Measurements from ENCODE around the gene TRPM3.

Gene TRPM3

GRCh38 chr9:70610287-70610644 lies 511.2 kb downstream of the TRPM3 start:
- Mint-ChIP-seq H3K9me3 (no peaks in the 10 kb centered on the region), H3K27me3 (no peaks in the 10 kb centered on the region), H3K27ac (ENCODE audit: low read depth) (no peak overlapping the region), H3K4me1 (peaks cover 12% of the 10 kb centered on the region), H3K4me3 (no peak overlapping the region), H3K36me3 (ENCODE audit: insufficient read depth) (peaks cover 2% of the 10 kb centered on the region)
- DNase-seq (ENCODE audit: low spot score in 2 of 2) (no peak), ATAC-seq (replicated peaks; ENCODE audit: extremely low read depth, poor library complexity, severe bottlenecking) (peak; percentile 32)

GRCh38 chr9:70609542-70610286 lies 511.7 kb downstream of the TRPM3 start:
- Mint-ChIP-seq H3K9me3 (no peaks in the 10 kb centered on the region), H3K4me1 (peaks cover 12% of the 10 kb centered on the region), H3K27ac (ENCODE audit: low read depth) (no peak overlapping the region), H3K4me3 (no peak overlapping the region), H3K27me3 (no peaks in the 10 kb centered on the region), H3K36me3 (ENCODE audit: insufficient read depth) (peaks cover 2% of the 10 kb centered on the region)
- ATAC-seq (replicated peaks; ENCODE audit: extremely low read depth, poor library complexity, severe bottlenecking) (peak; percentile 19), DNase-seq (ENCODE audit: low spot score in 2 of 2) (no peak)

- ATAC-seq (replicated peaks; ENCODE audit: extremely low read depth, poor library complexity, severe bottlenecking) (no peak), DNase-seq (ENCODE audit: low spot score in 2 of 2) (no peak)
- Mint-ChIP-seq H3K9me3 (no peaks in the 10 kb centered on the region), H3K4me3 (no peak overlapping the region), H3K4me1 (peaks cover 12% of the 10 kb centered on the region), H3K27me3 (no peaks in the 10 kb centered on the region), H3K27ac (ENCODE audit: low read depth) (no peak overlapping the region), H3K36me3 (ENCODE audit: insufficient read depth) (peaks cover 2% of the 10 kb centered on the region)
These were observed 512.4 kb downstream of the TRPM3 start for GRCh38 chr9:70609011-70609410.

- no peaks in the 10 kb centered on the region for H3K9me3 Mint-ChIP-seq
- no peaks in the 10 kb centered on the region for H3K27me3 Mint-ChIP-seq
- H3K4me3 Mint-ChIP-seq: no peak overlapping the region
- DNase-seq (ENCODE audit: low spot score in 2 of 2): no peak
- H3K27ac Mint-ChIP-seq (ENCODE audit: low read depth): no peak overlapping the region
- peaks cover 2% of the 10 kb centered on the region for H3K36me3 Mint-ChIP-seq (ENCODE audit: insufficient read depth)
- ATAC-seq (replicated peaks; ENCODE audit: extremely low read depth, poor library complexity, severe bottlenecking): no peak
- H3K4me1 Mint-ChIP-seq: peaks cover 12% of the 10 kb centered on the region
These were observed 513.5 kb downstream of the TRPM3 start for GRCh38 chr9:70607926-70608325.

- no peak overlapping the region for H3K27ac Mint-ChIP-seq (ENCODE audit: low read depth)
- H3K27me3 Mint-ChIP-seq: no peaks in the 10 kb centered on the region
- peaks cover 2% of the 10 kb centered on the region for H3K36me3 Mint-ChIP-seq (ENCODE audit: insufficient read depth)
- H3K4me3 Mint-ChIP-seq: no peak overlapping the region
- DNase-seq (ENCODE audit: low spot score in 2 of 2): no peak
- H3K4me1 Mint-ChIP-seq: peaks cover 12% of the 10 kb centered on the region
- ATAC-seq (replicated peaks; ENCODE audit: extremely low read depth, poor library complexity, severe bottlenecking): no peak
- no peaks in the 10 kb centered on the region for H3K9me3 Mint-ChIP-seq
These were observed 514.1 kb downstream of the TRPM3 start for GRCh38 chr9:70607329-70607728.

GRCh38 chr9:70603020-70603411 lies 518.4 kb downstream of the TRPM3 start:
- Mint-ChIP-seq H3K36me3 (ENCODE audit: insufficient read depth) (no peaks in the 10 kb centered on the region), H3K9me3 (no peaks in the 10 kb centered on the region), H3K4me1 (no peaks in the 10 kb centered on the region), H3K4me3 (no peak overlapping the region), H3K27me3 (no peaks in the 10 kb centered on the region), H3K27ac (ENCODE audit: low read depth) (no peak overlapping the region)
- ATAC-seq (replicated peaks; ENCODE audit: extremely low read depth, poor library complexity, severe bottlenecking) (no peak), DNase-seq (ENCODE audit: low spot score in 2 of 2) (no peak)

GRCh38 chr9:70602321-70603019 lies 519.0 kb downstream of the TRPM3 start:
- H3K9me3 Mint-ChIP-seq: no peaks in the 10 kb centered on the region
- DNase-seq (ENCODE audit: low spot score in 2 of 2) (peak in 1 of 2 donors; percentile 13), ATAC-seq (replicated peaks; ENCODE audit: extremely low read depth, poor library complexity, severe bottlenecking) (peak; percentile 49)
- no peak overlapping the region for H3K27ac Mint-ChIP-seq (ENCODE audit: low read depth)
- no peak overlapping the region for H3K4me3 Mint-ChIP-seq
- H3K4me1 Mint-ChIP-seq: no peaks in the 10 kb centered on the region
- H3K27me3 Mint-ChIP-seq: no peaks in the 10 kb centered on the region
- H3K36me3 Mint-ChIP-seq (ENCODE audit: insufficient read depth): no peaks in the 10 kb centered on the region

- Mint-ChIP-seq H3K9me3 (no peaks in the 10 kb centered on the region), H3K27me3 (no peaks in the 10 kb centered on the region), H3K36me3 (ENCODE audit: insufficient read depth) (no peaks in the 10 kb centered on the region), H3K27ac (ENCODE audit: low read depth) (no peak overlapping the region), H3K4me3 (no peak overlapping the region), H3K4me1 (no peaks in the 10 kb centered on the region)
- ATAC-seq (replicated peaks; ENCODE audit: extremely low read depth, poor library complexity, severe bottlenecking) (no peak), DNase-seq (ENCODE audit: low spot score in 2 of 2) (no peak)
These were observed 520.1 kb downstream of the TRPM3 start for GRCh38 chr9:70601000-70601951.

GRCh38 chr9:70600506-70600905 lies 520.9 kb downstream of the TRPM3 start:
- no peaks in the 10 kb centered on the region for H3K9me3 Mint-ChIP-seq
- no peaks in the 10 kb centered on the region for H3K27me3 Mint-ChIP-seq
- no peak for DNase-seq (ENCODE audit: low spot score in 2 of 2)
- H3K27ac Mint-ChIP-seq (ENCODE audit: low read depth): no peak overlapping the region
- no peaks in the 10 kb centered on the region for H3K4me1 Mint-ChIP-seq
- ATAC-seq (replicated peaks; ENCODE audit: extremely low read depth, poor library complexity, severe bottlenecking): no peak
- H3K36me3 Mint-ChIP-seq (ENCODE audit: insufficient read depth): no peaks in the 10 kb centered on the region
- H3K4me3 Mint-ChIP-seq: no peak overlapping the region

- no peak for ATAC-seq (replicated peaks; ENCODE audit: extremely low read depth, poor library complexity, severe bottlenecking)
- H3K36me3 Mint-ChIP-seq (ENCODE audit: insufficient read depth): no peaks in the 10 kb centered on the region
These were observed 523.5 kb downstream of the TRPM3 start for GRCh38 chr9:70597886-70598285.

GRCh38 chr9:70595211-70595610 lies 526.2 kb downstream of the TRPM3 start:
- Mint-ChIP-seq H3K9me3 (no peaks in the 10 kb centered on the region), H3K27ac (ENCODE audit: low read depth) (no peak overlapping the region), H3K4me3 (no peak overlapping the region), H3K36me3 (ENCODE audit: insufficient read depth) (no peaks in the 10 kb centered on the region), H3K27me3 (no peaks in the 10 kb centered on the region), H3K4me1 (no peaks in the 10 kb centered on the region)
- ATAC-seq (replicated peaks; ENCODE audit: extremely low read depth, poor library complexity, severe bottlenecking) (no peak), DNase-seq (ENCODE audit: low spot score in 2 of 2) (no peak)

More at GRCh38 chr9:70597886-70598285, 523.5 kb downstream of the TRPM3 start:
- no peak overlapping the region for H3K4me3 Mint-ChIP-seq
- no peak for DNase-seq (ENCODE audit: low spot score in 2 of 2)
- no peaks in the 10 kb centered on the region for H3K9me3 Mint-ChIP-seq
- H3K4me1 Mint-ChIP-seq: no peaks in the 10 kb centered on the region
- H3K27me3 Mint-ChIP-seq: no peaks in the 10 kb centered on the region
- H3K27ac Mint-ChIP-seq (ENCODE audit: low read depth): no peak overlapping the region

- ATAC-seq (replicated peaks; ENCODE audit: extremely low read depth, poor library complexity, severe bottlenecking) (no peak), DNase-seq (ENCODE audit: low spot score in 2 of 2) (no peak)
- Mint-ChIP-seq H3K4me3 (no peak overlapping the region), H3K4me1 (no peaks in the 10 kb centered on the region), H3K36me3 (ENCODE audit: insufficient read depth) (no peaks in the 10 kb centered on the region), H3K27ac (ENCODE audit: low read depth) (no peak overlapping the region), H3K27me3 (no peaks in the 10 kb centered on the region), H3K9me3 (no peaks in the 10 kb centered on the region)
These were observed 527.0 kb downstream of the TRPM3 start for GRCh38 chr9:70594386-70594944.
